C4-2B (cell line): Measurements from ENCODE around the gene ATP11A.

Source experiments
- H3K27ac ChIP-seq: fragments of 450-650 bp; 2 replicates; pipeline ENCODE4 v1.5.1; 2017
- CTCF ChIP-seq: fragments of 450-650 bp; conservative IDR thresholded peaks from 2 replicates; pipeline ENCODE4 v1.5.1; 2017; ENCODE audit warnings: mild to moderate bottlenecking
- ZFX ChIP-seq: fragments of 450-650 bp; IDR thresholded peaks from 2 replicates; pipeline ENCODE4 v1.6.1; 2017

The ATP11A gene

DNA sequence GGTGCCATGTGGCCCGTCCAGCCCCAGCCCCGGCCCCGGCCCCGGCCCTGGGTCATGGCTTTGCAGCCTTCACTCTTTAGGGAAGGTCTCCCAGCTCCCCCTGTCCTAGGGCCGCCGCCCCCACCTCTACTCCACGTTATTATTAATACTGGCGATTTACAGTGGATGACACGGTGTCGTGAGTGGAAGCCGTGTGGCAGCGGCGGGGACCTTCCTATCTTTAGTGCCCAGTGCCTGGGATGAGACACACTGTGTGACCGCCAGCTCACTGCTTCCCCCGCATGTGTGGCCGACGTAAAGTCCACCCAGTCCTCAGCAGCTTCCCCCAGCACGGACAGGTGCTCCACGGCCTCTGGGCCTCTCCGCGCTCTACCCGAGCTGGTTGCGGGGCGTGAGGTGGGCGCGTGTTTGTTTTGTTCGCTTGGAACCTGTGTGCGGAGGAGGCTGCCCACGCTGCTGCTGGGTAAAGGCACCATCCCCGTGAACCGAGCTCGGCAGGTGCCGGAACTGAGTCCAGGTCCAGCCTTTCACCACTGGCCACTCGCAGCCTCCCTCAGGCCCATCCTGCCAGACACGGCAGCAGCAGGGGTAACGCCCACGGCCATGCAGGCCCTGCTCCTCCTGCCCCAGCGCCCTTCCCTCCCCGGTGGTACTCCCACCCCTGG, 208.2 kb downstream of the ATP11A start:
- TF ChIP-seq CTCF (no peak), ZFX (no peak)
- no peak overlapping the region for H3K27ac ChIP-seq

GRCh38 chr13:112898621-112899280, 208.9 kb downstream of the ATP11A start:
- H3K27ac ChIP-seq = no peak overlapping the region
- TF ChIP-seq CTCF (no peak), ZFX (no peak)

DNA sequence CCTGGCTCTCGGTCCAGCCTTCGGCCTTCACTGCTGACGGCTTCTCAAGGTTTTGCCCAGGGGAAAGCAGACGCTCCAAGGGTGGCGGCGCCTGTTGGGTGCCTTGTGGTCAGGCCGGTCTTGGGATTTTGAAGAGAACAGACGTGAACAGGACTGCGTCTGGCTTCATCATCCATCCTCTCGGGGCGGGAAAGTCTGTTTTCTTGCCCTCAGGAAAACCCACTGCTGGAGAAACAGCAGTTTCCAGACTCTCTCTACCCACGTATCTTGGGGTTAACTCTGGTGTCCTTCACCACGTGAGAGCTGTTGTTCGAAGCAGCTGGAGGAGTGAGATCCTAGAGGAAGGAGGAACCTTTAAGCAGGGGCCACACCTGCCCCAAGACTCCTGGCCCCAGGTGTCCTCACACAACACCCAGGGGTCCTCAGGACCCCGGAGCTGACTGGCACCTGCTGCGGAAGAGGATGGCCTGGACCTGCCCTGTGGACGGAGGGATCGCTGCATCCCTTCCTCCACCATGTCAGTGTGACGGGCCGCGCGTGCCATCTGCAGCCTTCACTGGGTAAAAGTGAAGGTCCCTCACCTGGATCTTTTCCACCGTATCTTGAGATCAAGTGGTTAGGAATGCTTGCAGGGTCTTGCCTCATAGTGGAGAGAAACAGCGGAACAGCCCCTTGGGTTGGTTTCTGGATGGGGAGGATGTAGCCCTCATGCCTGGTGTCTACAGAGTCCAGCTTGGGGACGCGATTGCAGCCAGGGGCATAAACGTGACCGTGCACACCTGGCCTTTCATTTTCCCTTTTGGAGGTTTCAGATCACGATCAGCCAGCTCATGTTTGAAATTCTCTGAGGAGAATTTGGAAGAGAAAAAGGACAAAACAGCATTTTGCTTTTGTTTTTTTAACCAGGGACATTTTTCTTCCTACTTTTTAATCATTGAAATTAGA, 209.7 kb downstream of the ATP11A start:
- TF ChIP-seq ZFX = no peak
- TF ChIP-seq CTCF = no peak
- H3K27ac ChIP-seq = no peak overlapping the region

DNA sequence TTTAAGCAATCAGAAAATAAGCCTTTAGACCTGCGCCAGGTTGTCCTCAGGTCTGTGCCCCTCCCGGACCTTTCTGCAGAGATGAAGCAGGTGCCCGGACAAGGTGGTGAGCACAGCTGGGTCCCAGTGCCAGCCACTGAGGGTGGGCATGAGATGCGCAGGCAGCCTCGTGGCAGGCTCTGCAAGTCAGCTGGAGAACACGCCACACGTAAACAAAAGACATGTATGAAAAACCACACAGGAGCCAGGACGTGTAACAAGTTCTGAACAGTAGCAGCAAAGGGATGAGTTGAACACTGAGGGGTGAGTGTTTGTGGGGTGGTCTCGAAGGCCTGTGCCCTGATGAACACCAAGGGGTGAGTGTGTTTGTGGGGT, 210.4 kb downstream of the ATP11A start:
- no peak overlapping the region for H3K27ac ChIP-seq
- no peak for TF ChIP-seq CTCF
- TF ChIP-seq ZFX = no peak

GRCh38 chr13:112900691-112901091, 210.9 kb downstream of the ATP11A start:
- TF ChIP-seq ZFX = no peak
- TF ChIP-seq CTCF = no peak

GRCh38 chr13:112902101-112902651, 212.3 kb downstream of the ATP11A start:
- peak overlapping the region; percentile 37 for H3K27ac ChIP-seq
- TF ChIP-seq CTCF = no peak
- TF ChIP-seq ZFX = no peak

More at GRCh38 chr13:112900691-112901091, 210.9 kb downstream of the ATP11A start:
- no peak overlapping the region for H3K27ac ChIP-seq
